GM21717 (cell line): ENCODE results near the gene DTNBP1.

Experiments
- ATAC-seq: cut with Tn5 transposase; IDR thresholded peaks from one replicate; pipeline ENCODE4 v1.9.1; 2021; ENCODE audit warnings: mild to moderate bottlenecking, moderate library complexity; ENCODE audit not compliant: unreplicated experiment

Gene DTNBP1

DNA sequence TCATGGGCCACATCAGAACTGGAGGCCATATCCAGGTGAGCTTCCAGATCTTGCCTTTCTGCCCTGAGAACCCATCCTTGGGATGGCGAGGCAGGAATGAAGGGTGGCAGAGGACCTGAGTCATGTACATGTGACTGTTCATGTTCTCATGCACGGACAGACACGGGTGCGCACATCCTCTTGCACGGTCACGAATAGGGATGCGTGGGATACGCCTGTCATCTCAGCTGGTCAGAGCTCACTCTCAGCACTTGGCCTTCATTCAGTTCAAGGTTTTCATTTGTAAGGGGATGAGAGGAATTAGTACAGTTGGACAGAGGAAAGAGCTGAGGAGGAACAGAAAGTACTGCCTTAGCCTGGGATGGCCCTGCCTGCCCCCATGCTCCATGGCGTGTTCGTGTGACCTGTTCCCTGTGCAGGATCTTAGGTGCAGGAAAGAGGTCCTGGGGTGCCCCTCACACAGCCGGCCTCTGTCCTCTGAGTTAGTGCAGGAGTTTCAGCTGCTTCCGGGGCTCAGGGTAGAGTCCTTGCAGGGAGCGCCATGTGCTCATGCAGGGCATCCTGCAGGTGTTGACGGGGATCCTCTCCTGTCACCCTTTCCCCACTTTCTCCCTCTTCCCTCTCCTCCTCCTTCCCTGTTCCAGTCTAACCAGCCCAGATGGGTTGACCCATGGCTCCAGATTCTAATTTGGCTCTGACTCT lies 173.4 kb downstream of the DTNBP1 start:
- no peak for ATAC-seq

DNA sequence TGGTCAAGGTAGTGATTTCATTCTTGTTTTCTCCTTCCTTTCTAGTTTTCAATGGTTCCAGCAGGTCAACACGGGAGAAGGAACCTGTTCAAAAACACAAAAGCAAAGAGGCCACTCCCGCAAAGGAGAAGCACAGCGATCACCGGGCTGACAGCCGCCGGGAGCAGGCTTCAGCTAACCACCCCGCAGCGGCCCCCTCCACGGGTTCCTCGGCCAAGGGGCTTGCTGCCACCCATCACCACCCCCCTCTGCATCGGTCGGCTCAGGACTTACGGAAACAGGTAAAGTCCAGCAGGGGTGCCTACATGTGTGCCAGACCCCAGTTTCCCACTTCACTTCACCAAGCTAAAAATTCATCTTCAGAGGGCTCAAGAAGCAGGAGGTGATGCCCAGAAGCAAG lies 175.6 kb downstream of the DTNBP1 start:
- no peak for ATAC-seq

DNA sequence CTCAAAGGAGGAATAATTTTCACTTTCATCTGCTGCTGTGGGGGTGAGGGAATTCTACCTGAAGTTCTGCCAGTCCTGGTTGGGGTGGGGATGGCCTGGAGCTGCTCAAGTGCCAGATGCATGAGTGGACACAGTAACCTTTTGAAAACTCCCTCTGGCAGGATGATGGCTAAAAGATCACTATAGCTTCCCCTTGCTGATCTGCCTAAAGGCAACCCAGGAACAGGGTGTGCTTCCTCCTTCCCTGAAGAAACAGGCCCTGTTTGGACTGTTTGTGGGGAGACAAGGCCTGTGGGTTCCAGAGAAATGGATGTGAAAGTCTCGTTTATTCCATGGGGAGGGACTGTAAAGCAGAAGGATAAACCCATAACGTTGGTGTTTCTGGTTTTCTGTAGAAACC lies 176.9 kb downstream of the DTNBP1 start:
- no peak for ATAC-seq

DNA sequence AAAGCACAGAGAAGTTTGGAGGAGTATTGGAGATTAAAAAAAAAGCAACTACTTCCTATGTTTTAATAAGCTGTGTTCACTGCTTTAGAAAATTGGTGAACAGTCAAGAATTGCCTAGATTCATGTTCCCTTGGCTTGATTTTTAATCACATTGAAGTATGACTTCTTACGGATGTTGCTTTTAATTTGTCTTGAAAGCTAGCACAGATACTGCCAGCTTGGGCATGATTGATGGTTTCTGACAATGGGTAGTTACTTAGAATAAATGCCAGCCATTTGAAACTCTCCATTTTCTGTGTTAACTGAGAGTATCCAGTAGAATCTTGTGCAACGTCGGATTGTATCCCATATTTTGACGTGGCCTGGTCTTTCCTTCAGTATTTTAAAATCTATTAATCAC lies 178.0 kb downstream of the DTNBP1 start:
- no peak for ATAC-seq

DNA sequence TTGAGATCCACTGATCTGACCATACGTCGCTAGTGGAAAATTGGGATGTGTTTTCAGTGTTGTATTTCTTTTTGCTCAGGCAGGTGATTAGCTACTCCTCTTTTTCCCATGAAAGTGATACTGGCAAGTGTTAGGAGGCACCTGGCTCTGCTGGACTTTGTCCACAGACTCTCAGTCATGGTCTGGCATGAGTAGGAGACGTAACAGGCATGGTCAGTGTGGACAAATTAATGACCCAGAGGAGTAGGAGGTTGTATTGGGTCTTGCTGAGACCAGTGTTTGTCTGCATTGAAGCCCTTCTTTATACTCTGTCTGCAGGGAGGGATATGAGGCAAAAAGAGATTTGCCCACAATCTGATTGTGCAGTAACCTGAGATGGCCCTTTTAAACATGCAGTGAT lies 178.7 kb downstream of the DTNBP1 start:
- ATAC-seq, result no peak

DNA sequence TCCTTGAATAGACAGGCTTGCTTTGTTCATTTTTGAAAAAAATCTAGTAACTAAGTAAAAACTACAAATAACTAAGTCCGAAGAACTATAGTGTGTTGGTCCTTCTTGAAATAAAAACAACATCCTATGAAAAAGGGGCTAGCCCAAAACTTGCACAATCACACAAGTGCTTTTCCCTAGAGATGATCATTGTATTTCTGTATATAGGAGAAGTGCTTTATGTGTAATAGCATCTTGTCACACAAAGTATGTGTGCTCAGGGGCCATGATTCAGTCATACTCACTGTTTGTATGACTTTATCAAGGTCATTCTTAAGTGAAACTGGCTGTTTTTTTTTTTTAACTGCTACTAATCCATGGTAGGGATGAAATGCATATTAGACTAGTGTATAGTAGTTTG lies 179.8 kb downstream of the DTNBP1 start:
- ATAC-seq, result no peak

DNA sequence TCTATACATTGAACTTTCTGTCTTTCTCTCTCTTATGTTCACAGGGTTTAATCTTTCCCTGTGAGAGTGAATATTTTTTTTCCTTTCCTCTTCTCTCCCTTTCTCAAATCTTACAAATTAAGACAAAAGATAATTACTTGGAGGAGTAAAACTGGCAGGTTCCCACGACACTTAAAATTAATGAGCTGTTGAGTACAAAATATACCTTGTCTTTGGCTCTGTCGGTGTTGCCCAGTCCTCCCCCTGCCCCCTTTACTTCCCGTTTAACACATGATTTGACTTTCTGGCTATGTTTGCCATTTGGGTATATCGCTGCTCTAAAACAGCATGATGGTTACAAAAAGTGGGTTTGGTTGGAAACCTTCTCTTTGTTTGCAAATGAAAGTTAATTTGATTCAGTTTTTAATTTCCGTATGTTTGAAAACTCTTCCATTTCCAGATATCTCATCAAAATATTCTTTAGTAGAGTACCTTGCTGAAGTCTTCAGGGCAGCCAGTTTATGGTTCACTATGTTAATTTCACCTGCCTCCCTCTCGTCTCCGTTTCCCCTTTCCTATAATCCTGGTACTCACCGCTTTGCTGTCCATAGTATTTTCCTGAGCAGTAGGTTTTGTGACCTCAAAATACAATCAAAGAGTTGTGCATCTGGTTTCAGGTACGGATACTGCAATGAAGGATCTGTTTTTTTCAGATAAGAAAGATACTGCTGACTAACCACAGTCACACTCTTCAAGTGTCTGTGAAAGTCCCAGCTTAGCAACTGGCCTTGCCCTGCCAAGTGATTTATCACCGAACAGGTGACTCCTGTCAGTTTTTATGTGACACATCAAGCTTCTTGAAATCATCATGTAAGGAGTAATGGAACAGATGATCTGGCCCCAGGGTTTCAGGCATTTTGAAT lies 181.2 kb downstream of the DTNBP1 start:
- ATAC-seq, result no peak

DNA sequence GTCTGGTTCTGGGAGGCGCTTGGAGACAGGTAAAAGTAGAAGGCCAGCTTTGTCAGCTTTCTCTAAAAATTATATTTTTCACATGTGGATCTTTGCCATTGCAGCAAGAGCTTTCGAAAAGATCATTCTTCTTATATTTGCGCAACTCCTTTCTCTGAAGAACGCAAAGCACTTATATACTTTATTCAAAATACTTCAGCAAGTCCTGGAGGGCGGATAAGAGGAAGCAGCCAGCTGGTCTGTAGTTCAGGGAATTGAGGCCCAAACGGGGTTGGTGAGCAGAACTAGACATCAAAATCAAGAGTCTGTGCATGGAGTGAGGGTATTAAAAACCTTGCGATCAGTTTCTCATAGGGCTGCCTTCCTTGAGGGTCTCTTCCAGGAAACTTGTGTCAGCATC lies 182.3 kb downstream of the DTNBP1 start:
- ATAC-seq, result no peak

DNA sequence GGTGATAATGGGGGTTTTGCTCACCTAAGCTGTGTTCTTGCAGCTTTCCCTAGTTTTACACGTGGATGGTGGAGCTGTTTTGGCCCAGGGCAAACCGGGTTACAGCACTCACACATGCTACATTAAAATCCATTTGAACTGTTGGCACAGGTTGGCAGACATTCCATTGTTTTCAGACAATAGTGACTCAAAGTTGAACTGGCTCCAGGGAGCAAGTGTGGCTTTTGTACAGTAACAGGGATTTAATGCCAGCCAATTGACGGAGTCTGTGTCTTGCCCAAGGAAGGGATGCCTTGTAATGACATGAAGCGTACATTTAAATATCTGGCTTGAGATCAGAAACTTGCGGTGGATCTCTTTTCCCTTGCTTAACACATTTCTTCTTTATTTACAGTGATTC lies 183.1 kb downstream of the DTNBP1 start:
- no peak for ATAC-seq

DNA sequence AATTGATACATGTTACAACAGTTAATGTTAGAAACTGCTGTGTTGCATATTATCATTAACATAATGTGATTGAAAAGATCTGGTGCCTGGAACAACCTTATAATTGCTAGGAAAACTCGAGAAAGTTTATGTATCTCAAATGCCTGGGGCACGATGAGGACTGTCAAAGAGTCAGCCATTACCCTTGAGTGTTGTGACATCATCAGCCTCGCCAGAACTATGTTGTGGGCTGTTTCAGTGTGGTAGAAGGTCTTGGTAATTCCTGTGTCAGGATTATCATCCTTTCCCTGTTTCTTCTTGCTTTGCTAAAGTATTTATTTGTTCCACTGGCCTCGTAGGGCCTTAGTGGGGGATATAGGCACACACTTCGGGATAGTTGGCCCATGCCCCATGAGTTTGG lies 185.1 kb downstream of the DTNBP1 start:
- ATAC-seq, result no peak

DNA sequence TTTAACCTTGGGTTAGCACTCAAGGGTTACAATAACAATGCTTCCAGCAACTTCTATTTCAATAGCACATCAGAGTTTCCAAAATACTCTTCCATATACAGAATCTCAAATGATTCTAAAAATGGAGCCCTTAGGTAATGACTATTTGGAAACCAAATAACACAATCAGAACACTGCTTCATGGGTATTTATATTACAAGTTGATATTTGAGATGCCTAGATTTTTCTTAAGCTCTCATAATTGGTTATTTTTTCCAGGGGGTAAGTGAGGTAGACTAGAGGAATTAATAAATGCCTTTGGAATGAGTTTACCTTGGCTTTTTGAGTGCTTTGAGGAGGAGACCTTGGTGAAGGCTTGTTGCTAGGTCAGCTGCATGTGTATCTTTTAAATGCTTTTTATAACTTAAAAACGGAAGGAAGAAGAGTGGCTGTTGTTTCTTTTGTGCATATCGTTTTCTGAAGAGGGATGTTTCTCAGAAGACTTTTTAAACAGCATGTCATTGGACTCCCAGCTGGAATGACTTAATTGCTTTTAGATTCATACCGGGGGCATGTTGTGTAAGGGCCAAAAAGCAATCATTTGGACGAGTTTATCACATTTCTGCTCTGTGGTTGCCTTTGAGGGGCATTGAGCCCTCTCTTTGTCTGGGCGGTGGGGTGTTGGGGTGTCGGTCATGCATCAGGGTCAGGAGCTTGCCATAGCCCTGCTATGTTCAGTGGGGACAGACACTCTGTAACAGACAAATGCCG lies 186.0 kb downstream of the DTNBP1 start:
- ATAC-seq, result no peak

DNA sequence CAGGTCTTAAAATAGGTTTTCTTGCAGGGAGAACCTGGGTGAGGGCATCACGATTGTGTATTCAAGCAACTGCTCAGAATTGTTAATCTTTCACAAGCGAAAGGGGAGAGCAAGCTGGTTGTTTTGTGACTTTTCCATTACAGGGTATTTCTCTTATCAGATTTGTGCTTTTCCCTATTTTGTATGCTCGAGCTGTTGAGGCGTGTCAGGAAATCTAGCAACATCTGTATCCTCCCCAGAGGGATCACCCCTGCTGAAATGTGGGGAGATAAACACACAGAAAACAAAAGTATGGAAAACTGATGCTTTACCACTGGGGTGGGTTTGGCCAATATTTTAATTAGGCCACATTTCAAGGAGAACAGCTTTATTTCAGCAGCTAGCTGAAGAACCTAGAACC lies 187.0 kb downstream of the DTNBP1 start:
- no peak for ATAC-seq

DNA sequence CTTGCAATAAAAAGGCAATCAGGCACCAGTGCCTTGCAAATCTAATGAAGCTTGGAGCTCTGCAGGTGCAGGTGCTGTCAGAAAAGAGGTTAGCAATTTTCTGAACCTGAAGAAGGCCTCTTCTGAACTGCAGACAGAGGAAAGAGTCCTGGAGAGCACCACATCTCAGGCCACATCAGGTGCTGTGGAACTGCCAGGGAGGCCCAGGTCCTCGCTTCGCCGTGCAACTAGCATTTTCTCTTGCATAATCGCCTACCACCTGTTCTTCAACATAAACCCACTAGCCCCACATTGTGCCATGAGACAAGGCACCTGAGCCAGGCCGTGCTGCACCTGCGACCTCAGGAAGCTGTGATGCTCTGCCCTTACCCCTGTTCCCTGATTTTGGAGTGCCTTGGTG lies 187.6 kb downstream of the DTNBP1 start:
- ATAC-seq, result no peak

DNA sequence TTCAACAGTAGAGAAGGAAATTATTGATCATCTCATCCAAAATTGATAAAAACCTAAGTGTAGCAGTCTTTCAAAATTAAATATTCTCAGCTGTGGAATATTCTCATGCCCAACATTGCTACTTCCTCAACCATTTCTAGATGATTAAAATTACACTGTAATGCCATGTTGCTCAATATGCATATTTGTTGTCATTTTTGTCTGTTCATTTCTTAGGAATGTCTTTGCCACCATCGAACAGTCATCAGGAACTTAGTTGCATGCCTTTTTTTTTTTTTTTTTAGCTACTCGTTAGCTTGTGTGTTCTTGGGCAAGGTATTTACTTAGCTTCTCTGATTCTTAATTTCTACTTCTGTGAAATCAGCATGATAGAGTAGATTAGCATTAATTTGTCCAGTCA lies 188.6 kb downstream of the DTNBP1 start:
- ATAC-seq, result no peak

DNA sequence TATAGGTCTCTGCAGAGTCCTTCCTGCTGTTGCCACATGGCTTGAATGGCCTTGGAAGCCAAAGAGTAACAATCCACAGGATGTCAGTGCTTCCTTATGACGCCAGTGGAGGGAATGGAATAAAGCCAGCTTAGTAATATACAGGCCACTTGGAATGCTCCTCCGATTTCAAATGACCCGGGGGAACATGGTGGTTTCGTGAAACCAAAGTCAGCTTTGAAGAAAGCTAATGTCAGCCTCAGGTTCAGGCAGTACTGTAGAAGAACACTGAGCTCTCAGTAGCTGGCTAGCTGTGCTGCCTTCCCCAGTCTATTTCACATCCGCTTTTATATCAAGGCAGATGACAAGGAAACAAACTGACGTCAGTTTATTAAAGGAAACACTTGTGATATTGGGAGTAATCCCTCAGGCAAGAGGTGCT lies 189.1 kb downstream of the DTNBP1 start:
- no peak for ATAC-seq

DNA sequence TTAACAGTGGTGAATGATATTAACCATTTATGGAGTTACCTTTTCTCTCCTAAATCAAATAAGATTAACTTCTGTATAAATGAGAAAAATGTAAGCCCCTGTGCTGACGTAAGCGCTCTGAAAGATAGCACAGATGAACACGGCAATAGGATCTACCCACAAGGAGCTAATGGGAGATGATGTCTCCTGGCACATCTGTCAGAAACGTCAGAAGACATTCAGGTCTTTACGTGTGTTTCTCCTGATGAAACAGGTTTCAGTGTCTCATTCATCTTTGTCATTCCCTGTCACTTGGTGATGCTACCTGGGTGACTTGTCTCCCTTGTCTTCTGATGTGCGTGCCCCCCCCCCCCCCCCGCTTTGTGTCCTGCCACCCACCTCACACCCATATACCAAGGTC lies 189.7 kb downstream of the DTNBP1 start:
- ATAC-seq, result no peak
